GM23338 (cell line): Measurements from ENCODE around the gene DHFR2. TPM values are rescaled to one million over a fixed set of nuclear protein-coding genes. Genes with fewer than 3 reads are reported as not detected.

Experiments used
- ATAC-seq: fragments of 200-7000 bp; cut with Tn5 transposase; 3 replicates; pipeline ENCODE4 v1.9.1; 2020
- DNase-seq: peaks from one replicate; pipeline ENCODE4 v3.0.0-alpha.2; 2015; ENCODE audit warnings: low spot score
- H2AFZ ChIP-seq: fragments of 200-600 bp; sonication (generic); 2 replicates; pipeline ENCODE4 v1.8.0; 2016; ENCODE audit warnings: antibody characterized with exemption, mild to moderate bottlenecking, moderate library complexity
- H3F3A ChIP-seq: fragments of 200-600 bp; sonication (generic); replicated peaks from 2 replicates; pipeline ENCODE4 v1.8.0; 2017; ENCODE audit warnings: antibody characterized with exemption, mixed run types, low read depth
- H3K27ac ChIP-seq: fragments of 200-600 bp; sonication (generic); 2 replicates; pipeline ENCODE4 v1.6.1; 2016; ENCODE audit warnings: low read depth
- H3K27me3 ChIP-seq: fragments of 200-600 bp; sonication (generic); 2 replicates; pipeline ENCODE4 v1.8.0; 2016; ENCODE audit warnings: mild to moderate bottlenecking, mixed run types, moderate library complexity; ENCODE audit not compliant: insufficient read depth
- H3K36me3 ChIP-seq: fragments of 200-600 bp; sonication (generic); 2 replicates; pipeline ENCODE4 v1.8.0; 2016; ENCODE audit warnings: mild to moderate bottlenecking; ENCODE audit not compliant: insufficient read depth
- H3K4me1 ChIP-seq: fragments of 200-600 bp; sonication (generic); 2 replicates; pipeline ENCODE4 v1.8.0; 2016; ENCODE audit warnings: mild to moderate bottlenecking, moderate library complexity; ENCODE audit not compliant: insufficient read depth
- H3K4me2 ChIP-seq: fragments of 200-600 bp; sonication (generic); 2 replicates; pipeline ENCODE4 v1.7.1; 2017; ENCODE audit warnings: mixed run types
- H3K4me3 ChIP-seq: fragments of 200-600 bp; sonication (generic); 2 replicates; pipeline ENCODE4 v1.6.1; 2016; ENCODE audit warnings: mixed run types
- H3K79me2 ChIP-seq: fragments of 200-600 bp; sonication (generic); replicated peaks from 2 replicates; pipeline ENCODE4 v1.8.0; 2017; ENCODE audit warnings: mild to moderate bottlenecking; ENCODE audit not compliant: insufficient read depth
- H3K9me2 ChIP-seq: fragments of 200-600 bp; sonication (generic); 2 replicates; pipeline ENCODE4 v1.8.0; 2017; ENCODE audit not compliant: insufficient read depth
- H4K20me1 ChIP-seq: fragments of 200-600 bp; sonication (generic); replicated peaks from 2 replicates; pipeline ENCODE4 v1.8.0; 2017; ENCODE audit warnings: mild to moderate bottlenecking; ENCODE audit not compliant: insufficient read depth
- H3K27ac Mint-ChIP-seq: 2 replicates; pipeline ENCODE4 v1.8.0; 2020; ENCODE audit warnings: inconsistent platforms, mild to moderate bottlenecking, moderate library complexity, mixed read lengths
- H3K27me3 Mint-ChIP-seq: 3 replicates; pipeline ENCODE4 v1.8.0; 2022; ENCODE audit warnings: low read depth, mild to moderate bottlenecking, moderate library complexity, mixed read lengths, inconsistent platforms; ENCODE audit not compliant: insufficient read depth, poor library complexity
- H3K36me3 Mint-ChIP-seq: 3 replicates; pipeline ENCODE4 v1.8.0; 2021; ENCODE audit warnings: low read depth, mild to moderate bottlenecking, inconsistent platforms, moderate library complexity, mixed read lengths
- H3K4me1 Mint-ChIP-seq: 3 replicates; pipeline ENCODE4 v1.8.0; 2020; ENCODE audit warnings: mild to moderate bottlenecking, inconsistent platforms, mixed read lengths
- H3K4me3 Mint-ChIP-seq: 3 replicates; pipeline ENCODE4 v1.8.0; 2021; ENCODE audit warnings: moderate library complexity, mild to moderate bottlenecking, inconsistent platforms, mixed read lengths
- H3K9me3 Mint-ChIP-seq: 3 replicates; pipeline ENCODE4 v1.8.0; 2020; ENCODE audit warnings: moderate library complexity, mild to moderate bottlenecking, inconsistent platforms, mixed read lengths
- CREB1 ChIP-seq: fragments of 250-450 bp; sonication (Bioruptor Pico); IDR thresholded peaks from 2 replicates; pipeline ENCODE4 v1.5.0; 2020; ENCODE audit warnings: low read depth, mild to moderate bottlenecking, moderate library complexity
- ETS1 ChIP-seq: IDR thresholded peaks from 2 replicates; pipeline ENCODE4 v1.6.1; 2016; ENCODE audit warnings: antibody characterized with exemption
- EZH2 ChIP-seq: fragments of 200-600 bp; sonication (generic); IDR thresholded peaks from one replicate; pipeline ENCODE4 v1.8.0; 2017; ENCODE audit warnings: antibody characterized with exemption, mild to moderate bottlenecking, low read depth; ENCODE audit not compliant: unreplicated experiment
- EZH2phosphoT487 ChIP-seq: fragments of 200-600 bp; sonication (generic); IDR thresholded peaks from one replicate; pipeline ENCODE4 v1.8.1; 2018; ENCODE audit warnings: antibody characterized with exemption; ENCODE audit not compliant: unreplicated experiment
- JUNB ChIP-seq: IDR thresholded peaks from one replicate; pipeline ENCODE4 v1.6.1; 2016; ENCODE audit warnings: antibody characterized with exemption; ENCODE audit not compliant: unreplicated experiment
- NANOG ChIP-seq: IDR thresholded peaks from 2 replicates; pipeline ENCODE4 v1.6.1; 2016; ENCODE audit warnings: antibody characterized with exemption, borderline replicate concordance
- POLR2AphosphoS5 ChIP-seq: IDR thresholded peaks from 2 replicates; pipeline ENCODE4 v1.6.1; 2016; ENCODE audit warnings: antibody characterized with exemption, low read depth
- STAT1 ChIP-seq: IDR thresholded peaks from one replicate; pipeline ENCODE4 v1.6.1; 2016; ENCODE audit warnings: antibody characterized with exemption; ENCODE audit not compliant: unreplicated experiment
- ZNF114 ChIP-seq: fragments of 250-450 bp; sonication (Bioruptor Pico); IDR thresholded peaks from 2 replicates; pipeline ENCODE4 v1.5.0; 2020; ENCODE audit warnings: mild to moderate bottlenecking, moderate library complexity
- ZNF331 ChIP-seq: fragments of 250-450 bp; sonication (Bioruptor Pico); IDR thresholded peaks from 2 replicates; pipeline ENCODE4 v1.5.0; 2020; ENCODE audit warnings: low read depth, mild to moderate bottlenecking, moderate library complexity
- polyA plus RNA-seq: library from polyadenylated mRNA; unstranded; fragments of >200 nt; fragmentation: Nextera tagmentation; extraction: Ambion mirVana; gene quantifications from 2 replicates; pipeline ENCODE4 v1.2.1, GENCODE V29; 2016
- total RNA-seq: library from RNA; depleted of rRNA; stranded (reverse); fragments of >200 nt; shearing (Covaris generic); gene quantifications from 2 replicates; pipeline ENCODE4 v1.2.3, GENCODE V29; 2014
- TF ChIP-seq, protein P1 (sequence below): fragments of 250-450 bp; sonication (Bioruptor Pico); IDR thresholded peaks from 2 replicates; pipeline ENCODE4 v1.5.0; 2020; ENCODE audit warnings: mild to moderate bottlenecking, moderate library complexity
- TF ChIP-seq, protein P2 (sequence below), 2 experiments: fragments of 200-600 bp in 1 of 2; sonication (generic) in 1 of 2; conservative IDR thresholded peaks; 2 replicates each; pipeline versions ENCODE4 v1.5.1 to v1.6.1; 2016 to 2017; ENCODE audit warnings: antibody characterized with exemption in 2 of 2, low read depth in 2 of 2, mild to moderate bottlenecking in 2 of 2, moderate library complexity in 1 of 2
- TF ChIP-seq, protein P3 (sequence below): IDR thresholded peaks from one replicate; pipeline ENCODE4 v1.6.1; 2018; ENCODE audit warnings: antibody characterized with exemption; ENCODE audit not compliant: unreplicated experiment

The DHFR2 gene
- total and polyA plus RNA-seq, 2 experiments from 2014 or later = 1.1 to 1.6 TPM

- Mint-ChIP-seq H3K4me1 (no peaks in the 10 kb centered on the region), H3K27me3 (no peaks in the 10 kb centered on the region), H3K9me3 (no peaks in the 10 kb centered on the region), H3K27ac (no peak overlapping the region), H3K4me3 (no peak overlapping the region), H3K36me3 (peaks cover 14% of the 10 kb centered on the region; the same call in 2 of the 3 replicates)
- DNase-seq (no peak), ATAC-seq (no peak)
- H3K36me3 ChIP-seq = no peaks in the 10 kb centered on the region
- TF ChIP-seq ZNF331 (CRISPR knock-in tag) (no peak), JUNB (no peak), CREB1 (CRISPR knock-in tag) (no peak), EZH2phosphoT487 (no peak), ZNF114 (CRISPR knock-in tag) (no peak), ETS1 (no peak), POLR2AphosphoS5 (no peak), STAT1 (no peak), EZH2 (no peak), NANOG (no peak)
- TF ChIP-seq, protein P1, sequence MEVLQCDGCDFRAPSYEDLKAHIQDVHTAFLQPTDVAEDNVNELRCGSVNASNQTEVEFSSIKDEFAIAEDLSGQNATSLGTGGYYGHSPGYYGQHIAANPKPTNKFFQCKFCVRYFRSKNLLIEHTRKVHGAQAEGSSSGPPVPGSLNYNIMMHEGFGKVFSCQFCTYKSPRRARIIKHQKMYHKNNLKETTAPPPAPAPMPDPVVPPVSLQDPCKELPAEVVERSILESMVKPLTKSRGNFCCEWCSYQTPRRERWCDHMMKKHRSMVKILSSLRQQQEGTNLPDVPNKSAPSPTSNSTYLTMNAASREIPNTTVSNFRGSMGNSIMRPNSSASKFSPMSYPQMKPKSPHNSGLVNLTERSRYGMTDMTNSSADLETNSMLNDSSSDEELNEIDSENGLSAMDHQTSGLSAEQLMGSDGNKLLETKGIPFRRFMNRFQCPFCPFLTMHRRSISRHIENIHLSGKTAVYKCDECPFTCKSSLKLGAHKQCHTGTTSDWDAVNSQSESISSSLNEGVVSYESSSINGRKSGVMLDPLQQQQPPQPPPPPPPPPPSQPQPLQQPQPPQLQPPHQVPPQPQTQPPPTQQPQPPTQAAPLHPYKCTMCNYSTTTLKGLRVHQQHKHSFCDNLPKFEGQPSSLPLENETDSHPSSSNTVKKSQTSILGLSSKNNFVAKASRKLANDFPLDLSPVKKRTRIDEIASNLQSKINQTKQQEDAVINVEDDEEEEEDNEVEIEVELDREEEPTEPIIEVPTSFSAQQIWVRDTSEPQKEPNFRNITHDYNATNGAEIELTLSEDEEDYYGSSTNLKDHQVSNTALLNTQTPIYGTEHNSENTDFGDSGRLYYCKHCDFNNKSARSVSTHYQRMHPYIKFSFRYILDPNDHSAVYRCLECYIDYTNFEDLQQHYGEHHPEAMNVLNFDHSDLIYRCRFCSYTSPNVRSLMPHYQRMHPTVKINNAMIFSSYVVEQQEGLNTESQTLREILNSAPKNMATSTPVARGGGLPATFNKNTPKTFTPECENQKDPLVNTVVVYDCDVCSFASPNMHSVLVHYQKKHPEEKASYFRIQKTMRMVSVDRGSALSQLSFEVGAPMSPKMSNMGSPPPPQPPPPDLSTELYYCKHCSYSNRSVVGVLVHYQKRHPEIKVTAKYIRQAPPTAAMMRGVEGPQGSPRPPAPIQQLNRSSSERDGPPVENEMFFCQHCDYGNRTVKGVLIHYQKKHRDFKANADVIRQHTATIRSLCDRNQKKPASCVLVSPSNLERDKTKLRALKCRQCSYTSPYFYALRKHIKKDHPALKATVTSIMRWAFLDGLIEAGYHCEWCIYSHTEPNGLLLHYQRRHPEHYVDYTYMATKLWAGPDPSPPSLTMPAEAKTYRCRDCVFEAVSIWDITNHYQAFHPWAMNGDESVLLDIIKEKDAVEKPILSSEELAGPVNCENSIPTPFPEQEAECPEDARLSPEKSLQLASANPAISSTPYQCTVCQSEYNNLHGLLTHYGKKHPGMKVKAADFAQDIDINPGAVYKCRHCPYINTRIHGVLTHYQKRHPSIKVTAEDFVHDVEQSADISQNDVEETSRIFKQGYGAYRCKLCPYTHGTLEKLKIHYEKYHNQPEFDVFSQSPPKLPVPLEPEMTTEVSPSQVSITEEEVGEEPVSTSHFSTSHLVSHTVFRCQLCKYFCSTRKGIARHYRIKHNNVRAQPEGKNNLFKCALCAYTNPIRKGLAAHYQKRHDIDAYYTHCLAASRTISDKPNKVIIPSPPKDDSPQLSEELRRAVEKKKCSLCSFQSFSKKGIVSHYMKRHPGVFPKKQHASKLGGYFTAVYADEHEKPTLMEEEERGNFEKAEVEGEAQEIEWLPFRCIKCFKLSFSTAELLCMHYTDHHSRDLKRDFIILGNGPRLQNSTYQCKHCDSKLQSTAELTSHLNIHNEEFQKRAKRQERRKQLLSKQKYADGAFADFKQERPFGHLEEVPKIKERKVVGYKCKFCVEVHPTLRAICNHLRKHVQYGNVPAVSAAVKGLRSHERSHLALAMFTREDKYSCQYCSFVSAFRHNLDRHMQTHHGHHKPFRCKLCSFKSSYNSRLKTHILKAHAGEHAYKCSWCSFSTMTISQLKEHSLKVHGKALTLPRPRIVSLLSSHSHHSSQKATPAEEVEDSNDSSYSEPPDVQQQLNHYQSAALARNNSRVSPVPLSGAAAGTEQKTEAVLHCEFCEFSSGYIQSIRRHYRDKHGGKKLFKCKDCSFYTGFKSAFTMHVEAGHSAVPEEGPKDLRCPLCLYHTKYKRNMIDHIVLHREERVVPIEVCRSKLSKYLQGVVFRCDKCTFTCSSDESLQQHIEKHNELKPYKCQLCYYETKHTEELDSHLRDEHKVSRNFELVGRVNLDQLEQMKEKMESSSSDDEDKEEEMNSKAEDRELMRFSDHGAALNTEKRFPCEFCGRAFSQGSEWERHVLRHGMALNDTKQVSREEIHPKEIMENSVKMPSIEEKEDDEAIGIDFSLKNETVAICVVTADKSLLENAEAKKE = no peak
- TF ChIP-seq, protein P2, sequence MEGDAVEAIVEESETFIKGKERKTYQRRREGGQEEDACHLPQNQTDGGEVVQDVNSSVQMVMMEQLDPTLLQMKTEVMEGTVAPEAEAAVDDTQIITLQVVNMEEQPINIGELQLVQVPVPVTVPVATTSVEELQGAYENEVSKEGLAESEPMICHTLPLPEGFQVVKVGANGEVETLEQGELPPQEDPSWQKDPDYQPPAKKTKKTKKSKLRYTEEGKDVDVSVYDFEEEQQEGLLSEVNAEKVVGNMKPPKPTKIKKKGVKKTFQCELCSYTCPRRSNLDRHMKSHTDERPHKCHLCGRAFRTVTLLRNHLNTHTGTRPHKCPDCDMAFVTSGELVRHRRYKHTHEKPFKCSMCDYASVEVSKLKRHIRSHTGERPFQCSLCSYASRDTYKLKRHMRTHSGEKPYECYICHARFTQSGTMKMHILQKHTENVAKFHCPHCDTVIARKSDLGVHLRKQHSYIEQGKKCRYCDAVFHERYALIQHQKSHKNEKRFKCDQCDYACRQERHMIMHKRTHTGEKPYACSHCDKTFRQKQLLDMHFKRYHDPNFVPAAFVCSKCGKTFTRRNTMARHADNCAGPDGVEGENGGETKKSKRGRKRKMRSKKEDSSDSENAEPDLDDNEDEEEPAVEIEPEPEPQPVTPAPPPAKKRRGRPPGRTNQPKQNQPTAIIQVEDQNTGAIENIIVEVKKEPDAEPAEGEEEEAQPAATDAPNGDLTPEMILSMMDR (conservative IDR thresholded peaks at IDR 0.05; ENCODE audit: low read depth in 2 of 2) = no peak
- TF ChIP-seq, protein P3, sequence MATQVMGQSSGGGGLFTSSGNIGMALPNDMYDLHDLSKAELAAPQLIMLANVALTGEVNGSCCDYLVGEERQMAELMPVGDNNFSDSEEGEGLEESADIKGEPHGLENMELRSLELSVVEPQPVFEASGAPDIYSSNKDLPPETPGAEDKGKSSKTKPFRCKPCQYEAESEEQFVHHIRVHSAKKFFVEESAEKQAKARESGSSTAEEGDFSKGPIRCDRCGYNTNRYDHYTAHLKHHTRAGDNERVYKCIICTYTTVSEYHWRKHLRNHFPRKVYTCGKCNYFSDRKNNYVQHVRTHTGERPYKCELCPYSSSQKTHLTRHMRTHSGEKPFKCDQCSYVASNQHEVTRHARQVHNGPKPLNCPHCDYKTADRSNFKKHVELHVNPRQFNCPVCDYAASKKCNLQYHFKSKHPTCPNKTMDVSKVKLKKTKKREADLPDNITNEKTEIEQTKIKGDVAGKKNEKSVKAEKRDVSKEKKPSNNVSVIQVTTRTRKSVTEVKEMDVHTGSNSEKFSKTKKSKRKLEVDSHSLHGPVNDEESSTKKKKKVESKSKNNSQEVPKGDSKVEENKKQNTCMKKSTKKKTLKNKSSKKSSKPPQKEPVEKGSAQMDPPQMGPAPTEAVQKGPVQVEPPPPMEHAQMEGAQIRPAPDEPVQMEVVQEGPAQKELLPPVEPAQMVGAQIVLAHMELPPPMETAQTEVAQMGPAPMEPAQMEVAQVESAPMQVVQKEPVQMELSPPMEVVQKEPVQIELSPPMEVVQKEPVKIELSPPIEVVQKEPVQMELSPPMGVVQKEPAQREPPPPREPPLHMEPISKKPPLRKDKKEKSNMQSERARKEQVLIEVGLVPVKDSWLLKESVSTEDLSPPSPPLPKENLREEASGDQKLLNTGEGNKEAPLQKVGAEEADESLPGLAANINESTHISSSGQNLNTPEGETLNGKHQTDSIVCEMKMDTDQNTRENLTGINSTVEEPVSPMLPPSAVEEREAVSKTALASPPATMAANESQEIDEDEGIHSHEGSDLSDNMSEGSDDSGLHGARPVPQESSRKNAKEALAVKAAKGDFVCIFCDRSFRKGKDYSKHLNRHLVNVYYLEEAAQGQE = no peak
- H3K79me2 ChIP-seq = peaks cover 15% of the 10 kb centered on the region; the same call in 1 of the 2 replicates
- no peaks in the 10 kb centered on the region for H3K4me1 ChIP-seq
- H3K4me2 ChIP-seq = no peak overlapping the region
- no peaks in the 10 kb centered on the region for H3K9me2 ChIP-seq
- H3K27me3 ChIP-seq = no peaks in the 10 kb centered on the region
- no peak overlapping the region for H3K4me3 ChIP-seq
- H4K20me1 ChIP-seq = no peaks in the 10 kb centered on the region
- no peak overlapping the region for H3K27ac ChIP-seq
- no peak overlapping the region for H2AFZ ChIP-seq
- no peaks in the 10 kb centered on the region for H3F3A ChIP-seq
Observed at GRCh38 chr3:94076055-94076454, 13.3 kb upstream of the DHFR2 start.
